PFSK-1 (cell line): ENCODE data around the gene PLEKHG2.

Experiments used
- FOXP2 ChIP-seq: optimal IDR thresholded peaks from 2 replicates; pipeline ENCODE3; 2011; ENCODE audit warnings: borderline replicate concordance, control low read depth, inconsistent platforms; ENCODE audit not compliant: insufficient read depth; ENCODE audit errors: extremely low read length, extremely low read depth
- POLR2AphosphoS5 ChIP-seq: IDR thresholded peaks from 2 replicates; pipeline ENCODE4 v1.6.1; 2012; ENCODE audit warnings: low read depth, mild to moderate bottlenecking, control low read depth, low read length, moderate library complexity
- SIN3A ChIP-seq: IDR thresholded peaks from 2 replicates; pipeline ENCODE4 v1.6.1; 2012; ENCODE audit warnings: mild to moderate bottlenecking, low read length, moderate library complexity, borderline replicate concordance; ENCODE audit not compliant: insufficient read depth

GRCh38 chr19:39448271-39448670, 35.8 kb downstream of the PLEKHG2 start:
- TF ChIP-seq POLR2AphosphoS5: no peak
- TF ChIP-seq FOXP2: no peak
- no peak for TF ChIP-seq SIN3A
